ENCODE results near the gene PRPH.

DNA sequence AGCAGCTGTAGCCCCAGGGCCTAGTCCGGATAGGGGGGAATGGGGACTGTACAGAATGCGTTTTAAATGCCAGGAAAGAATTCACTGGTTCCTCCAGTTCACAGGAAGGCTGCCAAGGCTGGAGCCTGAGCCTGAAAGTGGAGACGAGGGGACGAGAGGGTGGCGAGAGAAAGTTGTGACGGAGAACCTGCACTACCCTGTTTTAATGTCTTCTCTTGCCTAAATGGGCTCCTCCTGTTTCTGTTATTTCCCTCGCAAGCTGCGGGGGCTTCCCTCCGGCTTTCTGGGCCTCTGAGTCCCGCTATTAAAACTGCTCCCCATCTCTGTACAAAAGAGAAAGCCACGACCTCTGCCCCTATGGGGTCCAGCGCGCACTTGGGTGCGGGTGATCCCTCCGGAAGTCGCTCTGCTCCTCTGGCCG lies 37.5 kb downstream of the PRPH start:
- TF ChIP-seq POLR2A (IDR thresholded peaks at IDR 0.05; ENCODE audit: low read depth, low read length): no peak
- no peak for TF ChIP-seq POLR2AphosphoS5 (IDR thresholded peaks at IDR 0.05; ENCODE audit: low read depth, low read length)
- no peak for TF ChIP-seq TAF1 (IDR thresholded peaks at IDR 0.05; ENCODE audit: borderline replicate concordance, low read depth, low read length)
